HG02885 (cell line): Measurements from ENCODE around the gene CD86.

ENCODE experiments used
- ATAC-seq: cut with Tn5 transposase; IDR thresholded peaks from one replicate; pipeline ENCODE4 v1.9.1; 2021; ENCODE audit warnings: mild to moderate bottlenecking; ENCODE audit not compliant: unreplicated experiment, poor library complexity

CD86 gene

DNA sequence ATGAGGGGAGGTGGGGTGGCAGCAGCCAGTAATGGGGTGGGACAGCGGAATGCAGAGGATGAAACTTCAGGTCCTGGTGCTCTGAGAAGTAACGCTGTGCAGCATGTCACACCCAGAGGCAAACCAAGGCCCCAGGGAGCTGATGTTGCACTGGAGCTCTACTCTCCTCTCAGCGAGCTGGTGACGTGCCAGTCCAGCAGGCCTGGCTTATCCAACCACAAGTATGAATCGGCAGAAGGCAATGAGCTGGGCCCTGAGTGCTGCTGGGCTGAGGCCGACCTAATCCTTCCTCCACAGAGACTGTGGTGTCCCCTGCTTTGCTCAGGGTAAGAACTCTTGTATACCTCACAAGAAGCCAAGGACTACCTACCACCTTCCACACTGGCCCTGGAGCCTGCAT, 30.5 kb downstream of the CD86 start:
- no peak for ATAC-seq

DNA sequence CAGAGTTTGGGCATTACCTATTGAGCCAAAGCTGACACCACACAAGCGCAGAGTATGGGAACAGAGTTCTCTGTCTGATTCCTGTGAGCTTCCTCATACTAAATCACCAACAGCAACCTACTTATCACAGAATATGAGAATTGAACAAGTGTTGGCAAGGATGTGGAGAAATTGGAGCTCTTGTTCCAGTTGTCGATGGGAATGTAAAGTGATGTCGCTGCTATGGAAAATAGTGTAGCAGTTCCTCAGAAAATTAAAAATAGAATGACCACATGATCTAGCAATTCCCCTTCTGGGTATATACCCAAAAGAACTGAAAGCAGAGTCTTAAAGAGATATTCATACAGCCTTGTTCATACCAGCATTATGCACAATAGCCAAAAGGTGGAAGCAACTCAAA, 33.4 kb downstream of the CD86 start:
- no peak for ATAC-seq

GRCh38 chr3:122091602-122092295, 36.6 kb downstream of the CD86 start:
- ATAC-seq = no peak

GRCh38 chr3:122092460-122093165, 37.5 kb downstream of the CD86 start:
- ATAC-seq = no peak

GRCh38 chr3:122094125-122094524, 39.0 kb downstream of the CD86 start:
- ATAC-seq = peak; percentile 68

GRCh38 chr3:122094693-122095092, 39.5 kb downstream of the CD86 start:
- no peak for ATAC-seq

DNA sequence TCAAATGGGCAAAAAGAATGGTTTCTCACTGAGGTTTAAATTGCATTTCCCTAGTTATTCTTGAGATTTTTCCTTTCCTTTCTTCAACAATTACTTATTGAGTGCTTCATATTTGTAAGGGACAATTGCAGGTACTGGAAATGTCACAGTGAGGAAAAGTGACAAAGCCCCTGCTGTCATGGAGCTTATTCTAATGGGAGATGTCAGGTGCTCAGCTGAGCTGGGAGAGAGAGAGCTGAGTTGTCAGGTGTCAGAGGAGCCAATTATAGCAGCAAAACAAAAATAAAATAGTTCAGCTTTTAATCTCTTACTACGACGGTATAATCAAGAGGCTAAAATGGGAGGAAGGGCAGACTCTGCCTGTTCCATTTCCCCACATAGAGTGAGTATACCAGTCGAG, 42.0 kb downstream of the CD86 start:
- ATAC-seq = no peak

DNA sequence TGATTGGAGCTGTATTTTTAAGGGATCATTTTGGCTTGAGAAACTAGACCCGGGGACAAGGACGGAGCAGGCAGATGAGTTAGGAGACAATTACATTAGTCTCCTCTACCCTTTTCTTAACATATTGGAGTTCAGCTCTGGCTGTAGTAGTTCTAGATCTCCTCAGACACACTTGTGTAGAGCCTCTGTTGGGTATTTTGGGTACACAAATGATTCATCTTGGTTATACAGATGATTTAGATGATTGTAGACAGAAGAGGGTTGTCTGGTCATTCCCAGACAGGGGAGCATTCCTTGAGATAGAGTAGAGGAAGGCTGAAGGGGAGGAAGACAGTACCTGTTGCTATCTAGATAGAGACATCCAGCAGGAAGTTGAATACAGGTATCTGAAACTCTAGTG, 43.4 kb downstream of the CD86 start:
- no peak for ATAC-seq

- no peak for ATAC-seq
Measured at GRCh38 chr3:122099255-122099654, 44.1 kb downstream of the CD86 start.

GRCh38 chr3:122100083-122100482, 44.9 kb downstream of the CD86 start:
- no peak for ATAC-seq

DNA sequence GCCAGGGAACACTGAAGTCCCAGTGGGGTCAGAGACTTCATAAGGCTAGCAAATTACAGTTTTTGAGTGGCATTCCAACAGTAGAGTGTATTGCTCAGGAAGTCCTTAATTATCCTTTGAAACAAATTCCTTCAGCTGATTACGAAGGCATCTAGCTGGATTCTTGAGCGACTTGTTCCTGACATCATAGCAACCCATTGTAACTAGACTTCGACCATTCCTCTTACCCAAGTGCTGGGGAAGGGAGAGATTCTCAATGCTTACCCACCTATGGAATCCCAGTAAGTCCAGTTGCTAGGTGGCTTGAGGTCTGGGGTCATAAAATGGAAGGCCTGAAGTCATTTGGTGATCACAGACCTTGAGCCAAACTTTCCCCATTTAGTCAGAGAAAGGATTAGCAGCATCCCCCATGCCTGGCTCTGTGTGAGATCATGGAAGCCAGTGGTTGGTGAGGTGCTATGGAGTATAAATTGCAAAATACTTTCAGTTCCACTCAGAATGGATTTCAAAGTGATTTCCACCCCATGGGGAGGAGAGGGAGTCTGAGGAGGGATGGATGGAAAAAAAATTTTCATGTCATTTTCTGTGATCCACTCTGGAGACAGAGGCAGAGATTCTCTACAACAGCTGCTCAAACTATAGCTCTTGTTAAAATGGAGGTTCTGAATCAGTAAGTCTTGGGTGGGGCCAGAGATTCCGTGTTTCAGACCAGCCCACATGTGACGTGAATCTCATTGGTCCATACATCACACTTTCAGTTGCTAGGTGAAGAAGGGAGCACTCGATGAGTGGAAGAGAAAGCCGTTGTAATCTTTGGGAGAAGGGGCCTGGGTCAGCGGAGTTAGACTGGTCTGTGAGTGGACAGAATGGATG, 45.7 kb downstream of the CD86 start:
- ATAC-seq = peak; percentile 55

DNA sequence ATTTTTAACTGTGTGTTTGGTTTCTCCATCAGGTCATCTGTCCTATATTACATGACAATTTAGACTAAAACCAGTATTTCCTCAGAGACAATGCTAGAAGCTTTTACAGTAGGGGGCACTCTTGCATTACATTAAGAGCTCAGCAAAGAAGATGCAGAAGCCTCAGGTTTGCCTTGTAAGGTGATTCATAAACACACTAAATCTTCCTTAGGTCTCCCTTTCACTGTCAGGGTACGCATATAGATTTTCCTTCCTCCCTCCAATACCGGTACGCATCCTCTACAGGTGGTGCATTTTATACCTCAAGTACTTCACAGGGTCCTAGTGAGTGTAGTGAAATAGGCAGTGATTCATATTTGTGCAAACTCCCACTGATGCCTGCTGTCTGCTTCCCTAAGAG, 46.5 kb downstream of the CD86 start:
- ATAC-seq = peak; percentile 55

DNA sequence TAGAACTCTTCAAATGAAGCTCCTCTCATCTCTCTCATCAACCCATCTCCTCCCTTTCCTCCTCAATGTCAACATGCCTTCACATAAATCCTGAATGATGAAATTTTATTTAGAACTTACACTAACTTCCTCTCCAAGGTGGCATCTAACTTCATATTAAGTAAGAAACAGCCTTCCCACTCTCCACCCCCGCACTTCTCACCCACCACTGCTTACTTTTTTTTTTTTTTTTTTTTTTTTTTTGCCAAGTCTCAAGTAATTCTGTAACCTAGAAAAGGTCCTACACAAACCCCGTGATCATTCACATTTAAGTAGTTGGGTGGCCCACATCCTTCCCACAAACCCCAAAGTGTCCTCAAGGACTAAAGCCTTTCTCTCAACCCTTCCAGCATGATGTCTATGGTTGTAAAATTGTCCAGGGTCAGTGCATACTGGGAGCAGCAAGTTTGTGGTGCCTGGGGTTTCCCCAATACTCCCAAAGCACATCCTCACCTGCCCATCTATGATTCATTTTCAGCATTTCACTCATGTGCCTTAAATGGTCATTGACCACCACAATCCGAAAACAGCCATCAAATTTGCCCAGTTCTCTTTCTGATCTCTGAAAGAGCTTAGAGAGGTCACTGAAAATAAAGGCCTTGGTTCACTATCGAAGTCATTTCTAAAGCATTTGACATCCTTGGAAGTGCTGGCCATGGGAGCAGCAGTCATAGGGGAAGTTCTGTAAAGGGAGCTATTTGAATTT, 47.2 kb downstream of the CD86 start:
- ATAC-seq = peak; percentile 56

DNA sequence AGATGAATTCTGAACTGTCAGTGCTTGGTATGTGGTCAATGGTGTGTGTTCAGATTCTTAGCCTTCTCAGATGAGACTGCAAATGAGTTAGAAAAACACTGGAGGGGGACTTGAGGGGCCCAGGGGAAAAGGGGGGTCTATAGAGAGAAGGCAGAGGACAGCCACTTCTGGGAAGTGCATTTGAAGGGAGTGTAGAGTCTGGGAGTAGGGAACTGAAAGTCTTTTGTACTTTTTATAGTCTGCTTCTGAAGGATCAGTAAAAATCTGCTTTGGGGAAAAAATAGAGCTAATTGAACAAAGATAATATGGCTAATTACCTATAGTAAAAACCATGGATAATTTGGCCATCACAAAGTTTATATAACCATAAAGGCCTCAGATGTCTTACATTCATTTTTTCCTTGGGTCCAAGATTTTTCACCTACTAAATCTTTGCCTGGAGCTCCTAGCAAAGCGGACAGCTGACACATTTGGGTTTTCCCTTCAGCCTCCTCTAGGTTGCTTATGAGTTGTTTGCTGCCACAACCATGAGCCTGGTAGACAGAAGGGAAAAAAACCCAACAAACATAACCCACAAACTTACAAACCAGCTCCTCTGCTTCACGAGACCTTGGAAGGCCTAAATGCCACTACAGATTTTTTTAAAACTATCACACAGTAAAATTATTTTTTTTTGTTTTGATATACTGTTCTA, 48.8 kb downstream of the CD86 start:
- no peak for ATAC-seq

- no peak for ATAC-seq
Measured at GRCh38 chr3:122104515-122105194, 49.5 kb downstream of the CD86 start.

DNA sequence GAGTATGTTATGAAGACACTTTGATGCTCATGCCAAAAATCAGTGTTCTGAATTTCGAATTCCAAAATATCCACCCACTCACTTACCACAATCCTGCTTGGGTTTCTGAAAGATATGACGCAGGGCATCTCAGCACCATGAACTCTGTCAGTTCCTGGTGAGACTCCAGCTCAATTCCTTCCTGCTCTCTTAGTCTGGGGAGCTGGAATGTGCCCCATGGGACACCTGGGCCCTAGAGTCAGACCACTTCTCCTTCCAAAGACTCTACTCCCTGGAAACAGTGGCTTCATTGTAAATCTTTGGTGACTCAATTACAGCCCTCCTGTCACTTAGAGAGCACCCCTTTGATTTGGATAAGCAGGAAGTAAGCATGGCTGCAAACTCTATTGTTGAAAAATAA, 50.5 kb downstream of the CD86 start:
- no peak for ATAC-seq

DNA sequence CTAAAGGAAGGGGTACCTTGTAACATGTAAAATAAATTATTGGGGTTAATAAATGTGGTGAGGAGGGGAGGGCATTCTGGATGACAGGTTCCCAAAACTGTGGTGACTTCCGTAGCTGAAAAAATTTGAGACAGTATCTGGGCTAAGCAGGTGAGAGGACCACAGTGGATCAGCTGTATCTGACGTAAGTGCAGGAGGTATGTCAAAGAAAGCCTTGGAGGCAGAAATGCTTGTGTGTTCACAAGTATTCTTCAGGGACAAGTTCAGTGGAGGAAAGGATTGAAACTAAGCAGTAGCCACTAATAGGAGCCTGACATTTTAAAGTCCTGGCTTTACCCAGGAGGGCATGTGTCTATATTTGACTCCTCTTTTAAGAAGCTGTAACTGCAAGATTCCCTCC, 52.0 kb downstream of the CD86 start:
- no peak for ATAC-seq

GRCh38 chr3:122111974-122112373, 56.8 kb downstream of the CD86 start:
- ATAC-seq = no peak

DNA sequence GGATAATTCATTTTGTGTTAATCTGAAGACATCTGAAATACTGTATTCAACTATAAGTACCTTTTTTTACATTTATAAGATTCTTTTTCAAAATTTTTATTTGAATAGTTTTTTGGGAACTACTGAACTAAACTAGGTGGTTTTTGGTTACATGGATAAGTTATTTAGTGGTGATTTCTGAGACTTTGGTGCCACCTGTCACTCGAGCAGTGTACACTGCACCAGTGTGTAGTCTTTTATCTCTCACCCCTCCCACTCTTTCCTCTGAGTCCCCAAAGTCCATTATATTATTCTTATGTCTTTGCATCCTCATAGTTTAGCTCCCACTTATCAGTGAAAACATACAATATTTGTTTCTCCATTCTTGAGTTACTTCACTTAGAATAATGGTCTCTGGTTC, 57.6 kb downstream of the CD86 start:
- ATAC-seq = no peak
